K562 (cell line): ENCODE data around the gene RGPD6. TPM values are rescaled to one million over a fixed set of nuclear protein-coding genes. Genes with fewer than 3 reads are reported as not detected.
"Not testable (repeated sequence)": the region's sequence is repeated elsewhere in the genome, so short reads cannot be mapped to it uniquely, and the experiment has no call there.

ENCODE experiments used
- ATAC-seq: fragments of 200-7000 bp; cut with Tn5 transposase; 3 replicates; pipeline ENCODE4 v1.9.1; 2020; ENCODE audit warnings: moderate library complexity
- BruUV-seq: library from RNA; stranded (reverse); fragments of 400-500 nt; replicated peaks from 2 replicates; lab custom pipeline; 2021; lab: Mats Ljungman, UMichigan
- CTCF ChIA-PET: fragments of 300-600 bp; formaldehyde crosslinking; extraction: SDS; loops from one replicate; lab custom pipeline; 2021; ENCODE audit warnings: low intra/inter-chr PET ratio; lab: Yijun Ruan, JAX
- POLR2A ChIA-PET: fragments of 300-600, 350-650 bp; sonication (Branson Sonifier 250); formaldehyde crosslinking; extraction: SDS; loops from one replicate; lab custom pipeline; 2021; ENCODE audit warnings: antibody characterized with exemption, inconsistent platforms; lab: Yijun Ruan, JAX
- DNase-seq, 4 experiments: peaks; one replicate each; pipeline versions ENCODE4 v3.0.0 to v3.0.0-alpha.2; 2011 to 2018; ENCODE audit warnings: low spot score in 3 of 4, mixed read lengths in 3 of 4; ENCODE audit errors: extremely low read depth in 1 of 4
- FAIRE-seq: peaks from 2 replicates; lab custom pipeline; 2011; peaks lifted over from hg19 to GRCh38; lab: Jason Lieb, UNC
- H2AFZ ChIP-seq: 2 replicates; pipeline ENCODE4 v1.6.0; 2011; ENCODE audit warnings: low read depth, low read length, control low read depth, inconsistent platforms
- H3K27ac ChIP-seq: fragments of 200-600 bp; 3 replicates; pipeline ENCODE4 v1.8.0; 2011; ENCODE audit warnings: low read depth, mild to moderate bottlenecking, control low read depth, inconsistent platforms, low read length, moderate library complexity, mixed read lengths; ENCODE audit errors: extremely low read depth
- H3K27me3 ChIP-seq, 2 experiments: fragments of 300-600 bp in 1 of 2; 2 replicates in 1 of 2; 3 replicates in 1 of 2; pipeline versions ENCODE4 v1.6.0 to v1.8.0; 2011; ENCODE audit warnings: inconsistent platforms in 2 of 2, low read length in 2 of 2, mild to moderate bottlenecking in 1 of 2, mixed read lengths in 1 of 2, moderate library complexity in 1 of 2; ENCODE audit not compliant: control insufficient read depth in 2 of 2, insufficient read depth in 2 of 2
- H3K36me3 ChIP-seq: fragments of 300-600 bp; 3 replicates; pipeline ENCODE4 v1.8.0; 2011; ENCODE audit warnings: mild to moderate bottlenecking, low read length, inconsistent platforms; ENCODE audit not compliant: control insufficient read depth, insufficient read depth
- H3K4me1 ChIP-seq, 2 experiments: fragments of 200-600 bp in 1 of 2; replicated peaks in 1 of 2; 2 replicates in 1 of 2; 3 replicates in 1 of 2; pipeline versions ENCODE4 v1.5.1 to v1.8.0; 2011; ENCODE audit warnings: inconsistent platforms in 2 of 2, low read length in 2 of 2, mild to moderate bottlenecking in 1 of 2, mixed read lengths in 1 of 2, moderate library complexity in 1 of 2; ENCODE audit not compliant: control insufficient read depth in 2 of 2, insufficient read depth in 2 of 2
- H3K4me2 ChIP-seq: 2 replicates; pipeline ENCODE4 v1.6.1; 2011; ENCODE audit warnings: low read length, control low read depth, inconsistent platforms, mixed read lengths; ENCODE audit not compliant: insufficient read depth
- H3K4me3 ChIP-seq: fragments of 200-600 bp; sonication (generic), shearing (Covaris generic); 2 replicates; pipeline ENCODE4 v1.5.1; 2016; ENCODE audit warnings: control low read depth, inconsistent platforms
- H3K79me2 ChIP-seq: fragments of 200-600 bp; 3 replicates; pipeline ENCODE4 v1.8.0; 2011; ENCODE audit warnings: low read length, inconsistent platforms; ENCODE audit not compliant: control insufficient read depth, insufficient read depth
- H3K9ac ChIP-seq, 2 experiments: 2 replicates each; pipeline versions ENCODE4 v1.6.0 to v1.6.1; 2011; ENCODE audit warnings: low read depth in 2 of 2, low read length in 2 of 2, control low read depth in 1 of 2, inconsistent platforms in 1 of 2, mild to moderate bottlenecking in 1 of 2, mixed read lengths in 1 of 2; ENCODE audit not compliant: insufficient read depth in 1 of 2
- H3K9me1 ChIP-seq: one replicate; pipeline ENCODE4 v1.6.0; 2011; ENCODE audit warnings: inconsistent platforms, mild to moderate bottlenecking, low read length, moderate library complexity; ENCODE audit not compliant: control insufficient read depth, insufficient read depth
- H3K9me3 ChIP-seq: replicated peaks from 2 replicates; pipeline ENCODE4 v1.5.1; 2011; ENCODE audit warnings: low read depth, low read length, inconsistent platforms; ENCODE audit not compliant: control insufficient read depth, insufficient read depth
- H4K20me1 ChIP-seq: replicated peaks from 2 replicates; pipeline ENCODE4 v1.6.1; 2011; ENCODE audit warnings: low read length, inconsistent platforms, mixed read lengths; ENCODE audit not compliant: control insufficient read depth, insufficient read depth
- WGBS: fragments of 100-300 bp; shearing (Covaris generic); methylation state at CpG from one replicate; pipeline ENCODE4 v1.1.6; 2016; ENCODE audit warnings: low coverage, mixed read lengths; ENCODE audit not compliant: insufficient coverage; ENCODE audit errors: missing lambda C conversion rate; 5-methylcytosine and 5-hydroxymethylcytosine counted together
- in situ Hi-C: fragments of 300-500 bp; cut with MboI; formaldehyde crosslinking; loops from 4 replicates; pipeline ENCODE4 v1.15.0; 2018; ENCODE audit warnings: inconsistent platforms, mixed read lengths
- intact Hi-C: fragments of 100-400 bp; cut with micrococcal nuclease; formaldehyde crosslinking; loops from 2 replicates; pipeline ENCODE4 v1.14.2; 2022
- polyA plus RNA-seq, 8 experiments: library from polyadenylated mRNA; depleted of rRNA in 4 of 8; stranded (reverse) in 5 of 8; unstranded in 3 of 8; fragments of >200 nt; fragmentation: Nextera tagmentation in 2 of 8; fragmentation: Illumina TruSeq in 1 of 8; extraction: Ambion mirVana in 2 of 8; extraction: Trizol in 1 of 8; gene quantifications; 2 replicates each; pipeline versions ENCODE4 v1.2.1 to v1.2.3, GENCODE V29; 2011 to 2014; ENCODE audit warnings: inconsistent platforms in 1 of 8, missing spikeins in 1 of 8
- total RNA-seq, 7 experiments: library from RNA; depleted of rRNA in 6 of 7; stranded (reverse); fragments of >200 nt in 6 of 7; fragmentation: Illumina TruSeq in 2 of 7; extraction: Trizol in 2 of 7; gene quantifications; 2 replicates each; pipeline versions ENCODE4 v1.2.1 to v1.2.3, GENCODE V29; 2011 to 2021; ENCODE audit warnings: low replicate concordance in 1 of 7

Gene RGPD6
- total and polyA plus RNA-seq, 9 of the 15 experiments (the other 6 are each of a cell fraction or from before 2014, with no cell fraction given), result 0.15 to 2.2 (median 1.0) TPM

GRCh38 chr2:110578429-110578828, 1.4 kb upstream of the RGPD6 start:
- H3K9me3 ChIP-seq, BruUV-seq: not testable (repeated sequence)
- WGBS, result no CpG with 5 or more reads among the region's 1 CpG

GRCh38 chr2:110499755-110500377, 77.2 kb downstream of the RGPD6 start:
- H3K79me2 ChIP-seq, H3K9me3 ChIP-seq, BruUV-seq, H3K9me1 ChIP-seq, H3K4me3 ChIP-seq, H3K9ac ChIP-seq, DNase-seq, CTCF ChIA-PET, H3K4me1 ChIP-seq, H3K4me2 ChIP-seq, H3K36me3 ChIP-seq, H2AFZ ChIP-seq, H3K27me3 ChIP-seq, intact Hi-C loops, H4K20me1 ChIP-seq, H3K27ac ChIP-seq, FAIRE-seq, POLR2A ChIA-PET: not testable (repeated sequence)
- ATAC-seq, result peak; percentile 88
- in situ Hi-C loops, result loop anchor here (25.0 kb wide), 1 partner anchor 1837 kb away; no protein-coding TSS in a partner anchor
- WGBS, result no CpG with 5 or more reads among the region's 8 CpGs

More at GRCh38 chr2:110578429-110578828, 1.4 kb upstream of the RGPD6 start:
- FAIRE-seq, H3K4me1 ChIP-seq, H3K9ac ChIP-seq, H4K20me1 ChIP-seq, DNase-seq, H3K9me1 ChIP-seq, CTCF ChIA-PET, H3K4me2 ChIP-seq, H2AFZ ChIP-seq, H3K27ac ChIP-seq, H3K79me2 ChIP-seq, H3K36me3 ChIP-seq, POLR2A ChIA-PET, H3K4me3 ChIP-seq, intact Hi-C loops, H3K27me3 ChIP-seq: not testable (repeated sequence)
- in situ Hi-C loops, result loop anchor here (25.0 kb wide), 1 partner anchor 1891 kb away; no protein-coding TSS in a partner anchor
- peak; percentile 97 for ATAC-seq

DNA sequence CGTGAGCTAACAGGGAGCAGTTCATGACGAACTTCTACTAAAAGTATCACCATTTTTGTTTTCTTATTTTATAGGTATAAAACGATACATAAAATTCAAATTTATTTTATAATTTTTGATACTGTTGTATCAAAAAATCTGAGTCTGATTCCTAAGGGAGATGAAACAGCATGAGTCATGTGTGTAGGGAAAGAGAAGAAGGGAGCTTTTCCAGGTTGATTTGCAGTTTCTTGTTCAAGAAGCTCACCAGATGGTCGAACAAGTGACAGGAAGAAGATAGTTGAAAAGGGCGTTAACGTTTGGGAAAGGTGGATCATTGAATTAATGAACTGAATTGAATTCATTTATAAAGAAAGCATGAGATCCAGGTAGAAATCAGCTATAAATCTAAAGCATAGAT, 81.0 kb downstream of the RGPD6 start:
- in situ Hi-C loops, H3K4me3 ChIP-seq, H3K27ac ChIP-seq, BruUV-seq, H3K79me2 ChIP-seq, H3K9ac ChIP-seq, DNase-seq, H3K36me3 ChIP-seq, H3K9me3 ChIP-seq, H4K20me1 ChIP-seq, H3K4me2 ChIP-seq, FAIRE-seq, intact Hi-C loops, H2AFZ ChIP-seq, CTCF ChIA-PET, H3K9me1 ChIP-seq, H3K27me3 ChIP-seq, ATAC-seq, H3K4me1 ChIP-seq, POLR2A ChIA-PET: not testable (repeated sequence)
- WGBS, result no CpG with 5 or more reads among the region's 6 CpGs

- H3K36me3 ChIP-seq, H3K9me3 ChIP-seq, CTCF ChIA-PET, H4K20me1 ChIP-seq, DNase-seq, H3K27me3 ChIP-seq, ATAC-seq, H3K4me3 ChIP-seq, H2AFZ ChIP-seq, intact Hi-C loops, BruUV-seq, H3K27ac ChIP-seq, H3K79me2 ChIP-seq, H3K4me1 ChIP-seq, in situ Hi-C loops, H3K9ac ChIP-seq, H3K9me1 ChIP-seq, H3K4me2 ChIP-seq, FAIRE-seq, POLR2A ChIA-PET: not testable (repeated sequence)
- no CpG with 5 or more reads among the region's 3 CpGs for WGBS
These were observed 82.5 kb downstream of the RGPD6 start for GRCh38 chr2:110494488-110494887.
